HG02610 (cell line): ENCODE measurements around the gene MFAP4.

Source experiments
- ATAC-seq: cut with Tn5 transposase; IDR thresholded peaks from one replicate; pipeline ENCODE4 v1.9.1; 2021; ENCODE audit warnings: mild to moderate bottlenecking, moderate library complexity; ENCODE audit not compliant: unreplicated experiment

The MFAP4 gene

GRCh38 chr17:19386974-19387920, at the start of gene MFAP4:
TSS of gene MFAP4 (minus strand) at chr17:19387190. CDS start at chr17:19387155, 35 bp downstream.
- ATAC-seq = no peak

GRCh38 chr17:19433727-19434340, 46.8 kb upstream of the MFAP4 start:
- ATAC-seq = no peak

- no peak for ATAC-seq
These were observed 46.3 kb upstream of the MFAP4 start for GRCh38 chr17:19433255-19433654.

- no peak for ATAC-seq
These were observed 44.7 kb upstream of the MFAP4 start for GRCh38 chr17:19431691-19432090.

- ATAC-seq = no peak
These were observed 39.6 kb upstream of the MFAP4 start for GRCh38 chr17:19426631-19427030.

GRCh38 chr17:19424934-19425868, 38.2 kb upstream of the MFAP4 start:
- ATAC-seq = no peak

GRCh38 chr17:19421926-19422325, 34.9 kb upstream of the MFAP4 start:
- no peak for ATAC-seq

GRCh38 chr17:19421219-19421618, 34.2 kb upstream of the MFAP4 start:
- no peak for ATAC-seq

GRCh38 chr17:19418251-19418992, 31.4 kb upstream of the MFAP4 start:
- ATAC-seq = no peak

- no peak for ATAC-seq
These were observed 30.6 kb upstream of the MFAP4 start for GRCh38 chr17:19417611-19418010.

GRCh38 chr17:19415806-19416775, 29.1 kb upstream of the MFAP4 start:
- ATAC-seq = no peak

GRCh38 chr17:19415311-19415710, 28.3 kb upstream of the MFAP4 start:
- no peak for ATAC-seq

- no peak for ATAC-seq
These were observed 27.6 kb upstream of the MFAP4 start for GRCh38 chr17:19414396-19415280.

- ATAC-seq = no peak
These were observed 26.8 kb upstream of the MFAP4 start for GRCh38 chr17:19413761-19414160.

- no peak for ATAC-seq
These were observed 26.0 kb upstream of the MFAP4 start for GRCh38 chr17:19412984-19413383.

- no peak for ATAC-seq
These were observed 25.5 kb upstream of the MFAP4 start for GRCh38 chr17:19412510-19412909.

GRCh38 chr17:19411631-19412030, 24.6 kb upstream of the MFAP4 start:
- no peak for ATAC-seq
